GM18858 (cell line): ENCODE measurements around the gene EYA2.

ENCODE experiments used
- ATAC-seq: cut with Tn5 transposase; IDR thresholded peaks from one replicate; pipeline ENCODE4 v1.9.1; 2021; ENCODE audit not compliant: unreplicated experiment

The EYA2 gene

GRCh38 chr20:47058236-47058635, 163.6 kb downstream of the EYA2 start:
- no peak for ATAC-seq

GRCh38 chr20:47059536-47059935, 164.9 kb downstream of the EYA2 start:
- ATAC-seq = no peak

- no peak for ATAC-seq
Measured at GRCh38 chr20:47061549-47061948, 166.9 kb downstream of the EYA2 start.

GRCh38 chr20:47062226-47062890, 167.7 kb downstream of the EYA2 start:
- no peak for ATAC-seq

GRCh38 chr20:47063407-47063806, 168.8 kb downstream of the EYA2 start:
- no peak for ATAC-seq

GRCh38 chr20:47063808-47064207, 169.2 kb downstream of the EYA2 start:
- ATAC-seq = no peak

GRCh38 chr20:47066484-47067270, 172.0 kb downstream of the EYA2 start:
- no peak for ATAC-seq

GRCh38 chr20:47067776-47068175, 173.1 kb downstream of the EYA2 start:
- ATAC-seq = no peak

- ATAC-seq = no peak
Measured at GRCh38 chr20:47070176-47070575, 175.5 kb downstream of the EYA2 start.

- no peak for ATAC-seq
Measured at GRCh38 chr20:47071646-47072185, 177.1 kb downstream of the EYA2 start.

GRCh38 chr20:47073766-47074475, 179.3 kb downstream of the EYA2 start:
- no peak for ATAC-seq

- no peak for ATAC-seq
Measured at GRCh38 chr20:47075263-47075662, 180.6 kb downstream of the EYA2 start.

- ATAC-seq = no peak
Measured at GRCh38 chr20:47079047-47079446, 184.4 kb downstream of the EYA2 start.

GRCh38 chr20:47080365-47080764, 185.7 kb downstream of the EYA2 start:
- ATAC-seq = no peak

- no peak for ATAC-seq
Measured at GRCh38 chr20:47086316-47086715, 191.7 kb downstream of the EYA2 start.

GRCh38 chr20:47088335-47088734, 193.7 kb downstream of the EYA2 start:
- ATAC-seq = no peak

- ATAC-seq = no peak
Measured at GRCh38 chr20:47089151-47089550, 194.5 kb downstream of the EYA2 start.

GRCh38 chr20:47090835-47091234, 196.2 kb downstream of the EYA2 start:
- ATAC-seq = no peak

- ATAC-seq = no peak
Measured at GRCh38 chr20:47093320-47093966, 198.8 kb downstream of the EYA2 start.

- no peak for ATAC-seq
Measured at GRCh38 chr20:47095690-47096089, 201.0 kb downstream of the EYA2 start.
